Measurements from ENCODE around the gene PPP2CA. TPM values are rescaled to one million over a fixed set of nuclear protein-coding genes. Genes with fewer than 3 reads are reported as not detected.

PPP2CA gene
- 306 TPM for polyA plus RNA-seq (2012; ENCODE audit: insufficient read depth, insufficient read length, low read depth)

- Histone ChIP-seq H3K9me3 (no peaks in the 10 kb centered on the region), H3K4me1 (peaks cover 8% of the 10 kb centered on the region), H3K4me3 (ENCODE audit: low read depth, low read length) (peak within 1 kb of the TSS; percentile 96), H3K36me3 (peaks cover 7% of the 10 kb centered on the region), H3K27me3 (no peaks in the 10 kb centered on the region)
- TF ChIP-seq, protein P1, sequence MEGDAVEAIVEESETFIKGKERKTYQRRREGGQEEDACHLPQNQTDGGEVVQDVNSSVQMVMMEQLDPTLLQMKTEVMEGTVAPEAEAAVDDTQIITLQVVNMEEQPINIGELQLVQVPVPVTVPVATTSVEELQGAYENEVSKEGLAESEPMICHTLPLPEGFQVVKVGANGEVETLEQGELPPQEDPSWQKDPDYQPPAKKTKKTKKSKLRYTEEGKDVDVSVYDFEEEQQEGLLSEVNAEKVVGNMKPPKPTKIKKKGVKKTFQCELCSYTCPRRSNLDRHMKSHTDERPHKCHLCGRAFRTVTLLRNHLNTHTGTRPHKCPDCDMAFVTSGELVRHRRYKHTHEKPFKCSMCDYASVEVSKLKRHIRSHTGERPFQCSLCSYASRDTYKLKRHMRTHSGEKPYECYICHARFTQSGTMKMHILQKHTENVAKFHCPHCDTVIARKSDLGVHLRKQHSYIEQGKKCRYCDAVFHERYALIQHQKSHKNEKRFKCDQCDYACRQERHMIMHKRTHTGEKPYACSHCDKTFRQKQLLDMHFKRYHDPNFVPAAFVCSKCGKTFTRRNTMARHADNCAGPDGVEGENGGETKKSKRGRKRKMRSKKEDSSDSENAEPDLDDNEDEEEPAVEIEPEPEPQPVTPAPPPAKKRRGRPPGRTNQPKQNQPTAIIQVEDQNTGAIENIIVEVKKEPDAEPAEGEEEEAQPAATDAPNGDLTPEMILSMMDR (IDR thresholded peaks at IDR 0.05; ENCODE audit: low read depth, low read length), result no peak
- DNase-seq, result peak; percentile 99
Measured at GRCh38 chr5:134225780-134226440, at the start of gene PPP2CA. Gene PPP2CA (minus strand): TSS chr5:134226073. CDS start chr5:134225861, 212 bp downstream.

- no peaks in the 10 kb centered on the region for H3K36me3 ChIP-seq
- H3K4me3 ChIP-seq (ENCODE audit: low read depth, low read length), result no peak overlapping the region
- TF ChIP-seq, protein P1 (IDR thresholded peaks at IDR 0.05; ENCODE audit: low read depth, low read length), result no peak
- no peak for DNase-seq
- no peaks in the 10 kb centered on the region for H3K9me3 ChIP-seq
- no peaks in the 10 kb centered on the region; the same call in 1 of the 2 replicates for H3K4me1 ChIP-seq
- H3K27me3 ChIP-seq, result no peaks in the 10 kb centered on the region
Measured at GRCh38 chr5:134273642-134274395, 47.9 kb upstream of the PPP2CA start.

- TF ChIP-seq, protein P1 (IDR thresholded peaks at IDR 0.05; ENCODE audit: low read depth, low read length), result no peak
- Histone ChIP-seq H3K27me3 (peaks cover 5% of the 10 kb centered on the region; the same call in 1 of the 2 replicates), H3K36me3 (no peaks in the 10 kb centered on the region), H3K9me3 (no peaks in the 10 kb centered on the region), H3K4me3 (ENCODE audit: low read depth, low read length) (no peak overlapping the region), H3K4me1 (no peaks in the 10 kb centered on the region; the same call in 1 of the 2 replicates)
- no peak for DNase-seq
Measured at GRCh38 chr5:134271059-134271458, 45.2 kb upstream of the PPP2CA start.

- Histone ChIP-seq H3K4me3 (ENCODE audit: low read depth, low read length) (no peak overlapping the region), H3K4me1 (no peaks in the 10 kb centered on the region; the same call in 1 of the 2 replicates), H3K27me3 (peaks cover 9% of the 10 kb centered on the region), H3K36me3 (no peaks in the 10 kb centered on the region), H3K9me3 (peaks cover 2% of the 10 kb centered on the region; the same call in 1 of the 2 replicates)
- TF ChIP-seq, protein P1 (IDR thresholded peaks at IDR 0.05; ENCODE audit: low read depth, low read length), result no peak
- DNase-seq, result no peak
Measured at GRCh38 chr5:134268919-134269318, 43.0 kb upstream of the PPP2CA start.

- peaks cover 2% of the 10 kb centered on the region; the same call in 1 of the 2 replicates for H3K9me3 ChIP-seq
- H3K36me3 ChIP-seq, result no peaks in the 10 kb centered on the region
- no peak for DNase-seq
- H3K4me1 ChIP-seq, result no peaks in the 10 kb centered on the region
- H3K27me3 ChIP-seq, result peaks cover 9% of the 10 kb centered on the region
- no peak overlapping the region for H3K4me3 ChIP-seq (ENCODE audit: low read depth, low read length)
- TF ChIP-seq, protein P1 (IDR thresholded peaks at IDR 0.05; ENCODE audit: low read depth, low read length), result no peak
Measured at GRCh38 chr5:134268019-134268601, 42.2 kb upstream of the PPP2CA start.

Data from BE2C (cell line).